ENCODE data around the gene KRTAP3-3. TPM values are rescaled to one million over a fixed set of nuclear protein-coding genes. Genes with fewer than 3 reads are reported as not detected.

KRTAP3-3 gene
- total RNA-seq, 1 experiment from 2014 or later, result not detected

- no peak for TF ChIP-seq CTCF (conservative IDR thresholded peaks at IDR 0.05)
- no peak overlapping the region for H4K5ac ChIP-seq (ENCODE audit: insufficient read length, low read depth, low read length)
- H3K4me3 Mint-ChIP-seq, result no peak overlapping the region
Observed at GRCh38 chr17:41016578-41017215, 22.7 kb upstream of the KRTAP3-3 start.

More at GRCh38 chr17:41016578-41017215, 22.7 kb upstream of the KRTAP3-3 start:
- no peak overlapping the region for H2BK20ac ChIP-seq (ENCODE audit: low read depth, low read length, poor library complexity, severe bottlenecking)
- H4K91ac ChIP-seq (ENCODE audit: insufficient read length, low read depth, low read length), result no peak overlapping the region
- H3K4me2 ChIP-seq (ENCODE audit: insufficient read depth, insufficient read length, low read length), result no peak overlapping the region
- no peak overlapping the region for H3K4ac ChIP-seq (ENCODE audit: low read depth, low read length)
- no peak overlapping the region for H3K56ac ChIP-seq (ENCODE audit: insufficient read length, low read depth, low read length)
- no peak overlapping the region for H3K9ac ChIP-seq (ENCODE audit: extremely low read depth, insufficient read length, low read length)
- H2BK15ac ChIP-seq (ENCODE audit: low read depth, low read length), result no peak overlapping the region
- no CpG with 5 or more reads among the region's 13 CpGs for WGBS (ENCODE audit: extremely low coverage, insufficient read length, low lambda C conversion rate)
- no peaks in the 10 kb centered on the region for H3K4me1 ChIP-seq (ENCODE audit: insufficient read depth, low read length)
- no peaks in the 10 kb centered on the region for H3K79me2 ChIP-seq (ENCODE audit: insufficient read depth, low read length)
- no peak overlapping the region for H2BK120ac ChIP-seq (ENCODE audit: low read depth, low read length, poor library complexity, severe bottlenecking)
- no peak overlapping the region for H4K8ac ChIP-seq (replicated peaks; ENCODE audit: insufficient read length, low read depth, low read length)
- H2BK12ac ChIP-seq (ENCODE audit: insufficient read length, low read depth, low read length), result no peak overlapping the region
- no peaks in the 10 kb centered on the region for H3K27me3 ChIP-seq (ENCODE audit: insufficient read depth, low read length)
- H2AK5ac ChIP-seq (ENCODE audit: insufficient read length, low read length), result no peak overlapping the region
- H3K23me2 ChIP-seq (ENCODE audit: insufficient read length, low read depth, low read length, poor library complexity, severe bottlenecking), result no peaks in the 10 kb centered on the region
- no peak overlapping the region for H2AFZ ChIP-seq (ENCODE audit: low read length)
- H2BK5ac ChIP-seq (ENCODE audit: insufficient read length, low read length), result no peak overlapping the region
- H3K27ac Mint-ChIP-seq, result no peak overlapping the region
- H3K23ac ChIP-seq (ENCODE audit: insufficient read length, low read depth, low read length), result no peak overlapping the region
- no peak overlapping the region for H3K14ac ChIP-seq (ENCODE audit: insufficient read depth, low read length)
- no peaks in the 10 kb centered on the region for H3K9me3 ChIP-seq (ENCODE audit: control insufficient read depth, low read depth, low read length)
- H3K27me3 Mint-ChIP-seq (ENCODE audit: low read depth), result no peaks in the 10 kb centered on the region
- H3K18ac ChIP-seq (ENCODE audit: insufficient read length, low read depth, low read length), result no peak overlapping the region
- DNase-seq, result no peak
- H3K36me3 Mint-ChIP-seq (ENCODE audit: insufficient read depth in 1 of 3, low read depth in 3 of 3), result no peaks in the 10 kb centered on the region
- peaks cover 0 to 2% of the 10 kb centered on the region in 2 experiments; a peak in 1 of 4 replicates for H3K4me1 Mint-ChIP-seq
- H3K27ac ChIP-seq (ENCODE audit: insufficient read length, low read depth, low read length), result no peak overlapping the region
- H4K20me1 ChIP-seq (ENCODE audit: control insufficient read depth, insufficient read depth, insufficient read length), result no peaks in the 10 kb centered on the region
- no peaks in the 10 kb centered on the region for H3K79me1 ChIP-seq (ENCODE audit: insufficient read depth, low read depth, low read length, poor library complexity, severe bottlenecking)
- H3K9me3 Mint-ChIP-seq, result no peaks in the 10 kb centered on the region
- no peak overlapping the region for H3T11ph ChIP-seq (ENCODE audit: low read length)

Measured in H9 (cell line).